CD14-positive monocyte (primary cell): ENCODE data around the gene DHX32. TPM values are rescaled to one million over a fixed set of nuclear protein-coding genes. Genes with fewer than 3 reads are reported as not detected.

Experiments used
- DNase-seq, 3 donors: peaks; one replicate each; pipeline ENCODE4 v3.0.0-alpha.2; 2011 to 2022
- H2AFZ ChIP-seq: 2 replicates; pipeline ENCODE4 v1.6.0; 2012; ENCODE audit warnings: mild to moderate bottlenecking, low read depth, low read length, inconsistent platforms; ENCODE audit not compliant: insufficient read depth, poor library complexity, severe bottlenecking
- H3K27ac ChIP-seq, 2 donors: 1 replicate in 1 of 2; 2 replicates in 1 of 2; pipeline ENCODE4 v1.5.1; 2012 to 2013; ENCODE audit warnings: low read length in 2 of 2, control low read depth in 1 of 2, inconsistent platforms in 1 of 2, low read depth in 1 of 2, mild to moderate bottlenecking in 1 of 2
- H3K27me3 ChIP-seq, 2 donors: one replicate each; pipeline versions ENCODE4 v1.6.0 to v1.6.1; 2011 to 2013; ENCODE audit warnings: low read length in 2 of 2; ENCODE audit not compliant: control insufficient read depth in 2 of 2, insufficient read depth in 2 of 2
- H3K36me3 ChIP-seq, 2 donors: replicated peaks in 1 of 2; 1 replicate in 1 of 2; 2 replicates in 1 of 2; pipeline versions ENCODE4 v1.5.1 to v1.6.1; 2012 to 2013; ENCODE audit warnings: low read length in 2 of 2, control low read depth in 1 of 2, inconsistent platforms in 1 of 2, mild to moderate bottlenecking in 1 of 2; ENCODE audit not compliant: insufficient read depth in 2 of 2, control insufficient read depth in 1 of 2
- H3K4me1 ChIP-seq, 2 donors: 1 replicate in 1 of 2; 2 replicates in 1 of 2; pipeline versions ENCODE4 v1.5.1 to v1.6.1; 2012 to 2013; ENCODE audit warnings: low read length in 2 of 2, control low read depth in 1 of 2, inconsistent platforms in 1 of 2, mild to moderate bottlenecking in 1 of 2, moderate library complexity in 1 of 2; ENCODE audit not compliant: insufficient read depth in 2 of 2, control insufficient read depth in 1 of 2
- H3K4me2 ChIP-seq: replicated peaks from 2 replicates; pipeline ENCODE3; 2012; ENCODE audit warnings: low read length, moderate library complexity, mild to moderate bottlenecking; ENCODE audit not compliant: poor library complexity, severe bottlenecking; ENCODE audit errors: extremely low read depth
- H3K4me3 ChIP-seq, 3 experiments: fragments of 200-600 bp in 1 of 3; sonication (generic) in 1 of 3; replicated peaks in 1 of 3; 1 replicate in 2 of 3; 2 replicates in 1 of 3; pipeline ENCODE4 v1.5.1; 2011 to 2013; ENCODE audit warnings: low read length in 3 of 3, mild to moderate bottlenecking in 3 of 3, control low read depth in 2 of 3, low read depth in 2 of 3, inconsistent platforms in 1 of 3, moderate library complexity in 1 of 3
- H3K79me2 ChIP-seq: 2 replicates; pipeline ENCODE4 v1.6.0; 2012; ENCODE audit warnings: mild to moderate bottlenecking, control low read depth, inconsistent platforms, low read length, moderate library complexity; ENCODE audit not compliant: insufficient read depth
- H3K9ac ChIP-seq: 2 replicates; pipeline ENCODE4 v1.6.0; 2017; ENCODE audit warnings: low read length, mild to moderate bottlenecking; ENCODE audit not compliant: insufficient read depth, poor library complexity, severe bottlenecking
- H3K9me3 ChIP-seq, 2 donors: replicated peaks in 1 of 2; 1 replicate in 1 of 2; 2 replicates in 1 of 2; pipeline versions ENCODE4 v1.5.1 to v1.6.1; 2012 to 2013; ENCODE audit warnings: low read length in 2 of 2, control low read depth in 1 of 2; ENCODE audit not compliant: control insufficient read depth in 1 of 2, insufficient read depth in 1 of 2
- H4K20me1 ChIP-seq: 2 replicates; pipeline ENCODE4 v1.6.0; 2012; ENCODE audit warnings: mild to moderate bottlenecking, low read length, control low read depth, moderate library complexity; ENCODE audit not compliant: insufficient read depth
- H3K27ac Mint-ChIP-seq, 7 donors: one replicate each; pipeline ENCODE4 v1.8.0; 2020; ENCODE audit warnings: mild to moderate bottlenecking in 7 of 7, mixed read lengths in 7 of 7, moderate library complexity in 6 of 7, inconsistent platforms in 2 of 7
- H3K27me3 Mint-ChIP-seq, 3 donors: one replicate each; pipeline ENCODE4 v1.8.0; 2021 to 2022; ENCODE audit warnings: low read depth in 3 of 3, mild to moderate bottlenecking in 3 of 3, mixed read lengths in 3 of 3, moderate library complexity in 3 of 3, inconsistent platforms in 1 of 3
- H3K36me3 Mint-ChIP-seq, 2 donors: one replicate each; pipeline ENCODE4 v1.8.0; 2020; ENCODE audit warnings: mixed read lengths in 2 of 2, inconsistent platforms in 1 of 2, mild to moderate bottlenecking in 1 of 2
- H3K4me1 Mint-ChIP-seq: one replicate; pipeline ENCODE4 v1.8.0; 2020; ENCODE audit warnings: mild to moderate bottlenecking, mixed read lengths
- H3K4me3 Mint-ChIP-seq, 2 donors: one replicate each; pipeline ENCODE4 v1.8.0; 2020; ENCODE audit warnings: mild to moderate bottlenecking in 2 of 2, mixed read lengths in 2 of 2, moderate library complexity in 1 of 2
- H3K9me3 Mint-ChIP-seq, 7 donors: one replicate each; pipeline ENCODE4 v1.8.0; 2020 to 2022; ENCODE audit warnings: mixed read lengths in 7 of 7, mild to moderate bottlenecking in 6 of 7, moderate library complexity in 6 of 7, inconsistent platforms in 2 of 7
- CTCF ChIP-seq: fragments of 200-600 bp; IDR thresholded peaks from one replicate; pipeline ENCODE4 v1.8.0; 2022; ENCODE audit warnings: antibody characterized with exemption, mild to moderate bottlenecking
- WGBS: methylation state at CpG from one replicate; pipeline ENCODE4 v1.1.5; 2013; ENCODE audit warnings: missing lambda C conversion rate; ENCODE audit not compliant: insufficient coverage; 5-methylcytosine and 5-hydroxymethylcytosine counted together
- intact Hi-C, 2 donors: fragments of 100-400 bp; cut with micrococcal nuclease; formaldehyde crosslinking; loops; one replicate each; pipeline versions ENCODE4 v1.15.0 to v1.15.1; 2023
- polyA plus RNA-seq, 3 donors: library from polyadenylated mRNA; depleted of rRNA in 1 of 3; unstranded in 2 of 3; stranded (reverse) in 1 of 3; fragments of 300-500 nt in 2 of 3; fragments of >200 nt in 1 of 3; fragmentation: Illumina TruSeq in 2 of 3; gene quantifications; 1 replicate in 2 of 3; 2 replicates in 1 of 3; pipeline ENCODE4 v1.2.3, GENCODE V29; 2012 to 2021

The DHX32 gene
- polyA plus RNA-seq, 3 donors: 6.0 to 20.5 (median 16.4) TPM

DNA sequence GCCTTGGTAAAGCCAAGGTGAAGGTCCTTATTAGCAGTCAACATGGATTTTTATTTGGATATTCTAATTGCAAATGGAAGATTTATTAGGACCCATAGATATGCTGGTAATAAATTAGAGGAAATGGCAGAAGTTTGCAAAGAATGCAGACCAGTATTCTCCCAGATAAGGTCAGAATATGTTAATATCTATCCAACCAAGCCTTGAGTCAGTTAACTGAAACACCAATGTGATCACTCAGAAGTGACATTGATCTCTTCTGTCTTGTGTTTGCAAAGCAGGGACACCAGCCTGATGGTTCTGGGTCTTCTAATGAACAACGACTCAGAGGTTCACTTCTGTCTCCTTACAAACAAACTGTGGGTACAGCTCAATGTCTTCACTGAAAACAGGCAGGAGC, 79.5 kb downstream of the DHX32 start:
- no peaks in the 10 kb centered on the region for H3K4me1 ChIP-seq
- H3K4me1 Mint-ChIP-seq: no peaks in the 10 kb centered on the region
- no peaks in the 10 kb centered on the region for H4K20me1 ChIP-seq
- H3K9me3 Mint-ChIP-seq: no peaks in the 10 kb centered on the region
- H3K27ac Mint-ChIP-seq: no peak overlapping the region
- H3K4me2 ChIP-seq: no peak overlapping the region
- no peak overlapping the region for H3K4me3 ChIP-seq
- H3K27me3 Mint-ChIP-seq: peaks cover 0 to 2% (median 0%) of the 10 kb centered on the region in 3 donors
- no peak overlapping the region for H3K4me3 Mint-ChIP-seq
- no peak overlapping the region for H2AFZ ChIP-seq
- TF ChIP-seq CTCF: no peak
- intact Hi-C loops: no loop called here
- peaks cover 29 to 84% of the 10 kb centered on the region in 2 donors for H3K36me3 ChIP-seq
- H3K9ac ChIP-seq: no peak overlapping the region
- DNase-seq: no peak
- no CpG with 5 or more reads among the region's 1 CpG for WGBS
- H3K36me3 Mint-ChIP-seq: peaks cover 43 to 58% of the 10 kb centered on the region in 2 donors
- no peaks in the 10 kb centered on the region for H3K79me2 ChIP-seq
- H3K9me3 ChIP-seq: no peaks in the 10 kb centered on the region
- no peak overlapping the region for H3K27ac ChIP-seq
- no peaks in the 10 kb centered on the region for H3K27me3 ChIP-seq

GRCh38 chr10:125799451-125800182, 81.5 kb downstream of the DHX32 start:
- H3K4me2 ChIP-seq: no peak overlapping the region
- H3K9me3 Mint-ChIP-seq: no peaks in the 10 kb centered on the region
- peaks cover 0 to 2% (median 0%) of the 10 kb centered on the region in 3 donors for H3K27me3 Mint-ChIP-seq
- H3K27ac ChIP-seq: no peak overlapping the region
- no peaks in the 10 kb centered on the region for H3K4me1 ChIP-seq
- no peaks in the 10 kb centered on the region for H3K79me2 ChIP-seq
- H4K20me1 ChIP-seq: no peaks in the 10 kb centered on the region
- H3K27ac Mint-ChIP-seq: peak overlapping the region in 2 of 7 donors; percentile 11 to 48
- H3K4me3 Mint-ChIP-seq: no peak overlapping the region
- H3K4me1 Mint-ChIP-seq: no peaks in the 10 kb centered on the region
- H3K9me3 ChIP-seq: no peaks in the 10 kb centered on the region
- no peak overlapping the region for H3K9ac ChIP-seq
- H3K27me3 ChIP-seq: no peaks in the 10 kb centered on the region
- intact Hi-C loops: no loop called here
- no peak overlapping the region for H3K4me3 ChIP-seq
- 100% methylated on average over 1 of the region's 8 CpGs for WGBS
- DNase-seq: no peak
- TF ChIP-seq CTCF: no peak
- no peak overlapping the region for H2AFZ ChIP-seq
- peaks cover 23 to 84% of the 10 kb centered on the region in 2 donors for H3K36me3 ChIP-seq
- peaks cover 36 to 46% of the 10 kb centered on the region in 2 donors for H3K36me3 Mint-ChIP-seq
